Nephron (organoid): Measurements from ENCODE around the gene PPP1R15B.

ENCODE experiments used
- H3K27ac Mint-ChIP-seq, 3 experiments: 2 replicates each; pipeline ENCODE4 v1.8.0; 2020; ENCODE audit warnings: mixed read lengths in 3 of 3, mild to moderate bottlenecking in 2 of 3, moderate library complexity in 1 of 3
- H3K27me3 Mint-ChIP-seq: 2 replicates; pipeline ENCODE4 v1.8.0; 2021; ENCODE audit warnings: low read depth, mild to moderate bottlenecking, moderate library complexity, mixed read lengths
- H3K36me3 Mint-ChIP-seq: 2 replicates; pipeline ENCODE4 v1.8.0; 2020; ENCODE audit warnings: low read depth, mixed read lengths
- H3K4me1 Mint-ChIP-seq: 2 replicates; pipeline ENCODE4 v1.8.0; 2020; ENCODE audit warnings: mixed read lengths
- H3K4me3 Mint-ChIP-seq, 3 experiments: 2 replicates each; pipeline ENCODE4 v1.8.0; 2020; ENCODE audit warnings: mild to moderate bottlenecking in 3 of 3, mixed read lengths in 3 of 3, moderate library complexity in 2 of 3
- H3K9me3 Mint-ChIP-seq: 2 replicates; pipeline ENCODE4 v1.8.0; 2020; ENCODE audit warnings: mixed read lengths
- TF ChIP-seq, protein P1 (sequence below), 3 experiments: fragments of 200-600 bp; sonication (generic); IDR thresholded peaks; one replicate each; pipeline ENCODE4 v1.5.0; 2021; ENCODE audit warnings: antibody characterized with exemption in 3 of 3; ENCODE audit not compliant: unreplicated experiment in 3 of 3

Gene PPP1R15B

DNA sequence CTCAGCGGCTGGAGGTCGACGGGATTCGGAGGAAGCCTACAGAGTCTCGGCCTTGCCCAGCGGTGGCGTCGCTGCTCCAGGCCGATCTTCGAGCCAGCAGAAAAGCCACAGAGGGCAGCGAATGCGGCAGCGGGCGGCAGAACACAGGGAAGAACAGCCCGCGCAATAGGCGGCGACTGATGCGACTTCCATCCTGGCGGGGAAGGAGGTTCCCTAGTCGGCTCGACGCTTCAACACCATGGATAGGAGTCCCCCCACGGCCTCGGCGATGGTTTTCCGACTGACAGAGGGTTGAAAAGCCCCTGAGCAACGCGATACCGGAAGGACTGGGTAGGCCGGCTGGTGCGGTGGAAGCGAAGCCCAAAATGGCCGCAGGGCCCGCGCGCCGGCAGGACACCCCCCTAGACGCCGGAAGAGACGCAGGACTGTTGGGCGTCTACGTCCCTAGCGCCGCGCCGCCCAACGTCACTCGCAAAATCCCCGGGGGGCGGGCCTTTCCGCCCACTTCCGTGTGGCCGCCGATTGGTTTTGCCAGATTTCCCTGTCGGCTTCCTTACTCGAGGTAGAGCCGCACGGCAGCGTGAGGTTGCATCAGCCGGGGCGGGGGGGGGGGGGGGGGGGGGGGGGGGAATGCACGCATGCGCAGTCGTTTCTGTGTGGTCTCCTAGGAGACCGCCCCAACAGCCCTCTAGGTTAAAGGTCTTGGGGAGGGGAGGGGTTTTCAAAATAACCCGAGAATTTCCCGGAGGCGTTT is at the start of gene PPP1R15B:
Gene PPP1R15B, minus strand, starts transcription at position 367 of the 754 bp plus-strand sequence. CDS start 406 bp downstream, outside the sequence.
- Mint-ChIP-seq H3K4me3 (peak within 1 kb of the TSS; percentile 96 to 99 (median 99)), H3K27ac (peak within 1 kb of the TSS; percentile 97 to 100 (median 99)), H3K27me3 (peaks cover 3% of the 10 kb centered on the region), H3K36me3 (peaks cover 10% of the 10 kb centered on the region), H3K4me1 (peaks cover 21% of the 10 kb centered on the region), H3K9me3 (no peaks in the 10 kb centered on the region)
- TF ChIP-seq, protein P1, sequence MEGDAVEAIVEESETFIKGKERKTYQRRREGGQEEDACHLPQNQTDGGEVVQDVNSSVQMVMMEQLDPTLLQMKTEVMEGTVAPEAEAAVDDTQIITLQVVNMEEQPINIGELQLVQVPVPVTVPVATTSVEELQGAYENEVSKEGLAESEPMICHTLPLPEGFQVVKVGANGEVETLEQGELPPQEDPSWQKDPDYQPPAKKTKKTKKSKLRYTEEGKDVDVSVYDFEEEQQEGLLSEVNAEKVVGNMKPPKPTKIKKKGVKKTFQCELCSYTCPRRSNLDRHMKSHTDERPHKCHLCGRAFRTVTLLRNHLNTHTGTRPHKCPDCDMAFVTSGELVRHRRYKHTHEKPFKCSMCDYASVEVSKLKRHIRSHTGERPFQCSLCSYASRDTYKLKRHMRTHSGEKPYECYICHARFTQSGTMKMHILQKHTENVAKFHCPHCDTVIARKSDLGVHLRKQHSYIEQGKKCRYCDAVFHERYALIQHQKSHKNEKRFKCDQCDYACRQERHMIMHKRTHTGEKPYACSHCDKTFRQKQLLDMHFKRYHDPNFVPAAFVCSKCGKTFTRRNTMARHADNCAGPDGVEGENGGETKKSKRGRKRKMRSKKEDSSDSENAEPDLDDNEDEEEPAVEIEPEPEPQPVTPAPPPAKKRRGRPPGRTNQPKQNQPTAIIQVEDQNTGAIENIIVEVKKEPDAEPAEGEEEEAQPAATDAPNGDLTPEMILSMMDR (IDR thresholded peaks at IDR 0.05; ENCODE audit: unreplicated experiment in 3 of 3): no peak

- H3K27me3 Mint-ChIP-seq: peaks cover 8% of the 10 kb centered on the region
- no peaks in the 10 kb centered on the region for H3K9me3 Mint-ChIP-seq
- H3K4me1 Mint-ChIP-seq: peaks cover 67% of the 10 kb centered on the region
- H3K27ac Mint-ChIP-seq: peak overlapping the region in 1 of 3 experiments; percentile 75
- peaks cover 53% of the 10 kb centered on the region for H3K36me3 Mint-ChIP-seq
- TF ChIP-seq, protein P1 (IDR thresholded peaks at IDR 0.05; ENCODE audit: unreplicated experiment in 3 of 3): no peak
- H3K4me3 Mint-ChIP-seq: no peak overlapping the region
Measured at GRCh38 chr1:204460346-204460745, 48.7 kb upstream of the PPP1R15B start.

GRCh38 chr1:204459706-204460105 is 48.1 kb upstream of the PPP1R15B start:
- peaks cover 52% of the 10 kb centered on the region for H3K36me3 Mint-ChIP-seq
- TF ChIP-seq, protein P1 (IDR thresholded peaks at IDR 0.05; ENCODE audit: unreplicated experiment in 3 of 3): no peak
- peaks cover 65% of the 10 kb centered on the region for H3K4me1 Mint-ChIP-seq
- H3K4me3 Mint-ChIP-seq: no peak overlapping the region
- peak overlapping the region in 2 of 3 experiments; percentile 24 to 67 for H3K27ac Mint-ChIP-seq
- H3K9me3 Mint-ChIP-seq: no peaks in the 10 kb centered on the region
- peaks cover 4% of the 10 kb centered on the region for H3K27me3 Mint-ChIP-seq

GRCh38 chr1:204457666-204458065 is 46.0 kb upstream of the PPP1R15B start:
- Mint-ChIP-seq H3K27ac (peak overlapping the region; percentile 58 to 92 (median 88)), H3K4me3 (peak overlapping the region; percentile 15 to 27 (median 24)), H3K27me3 (peaks cover 4% of the 10 kb centered on the region), H3K4me1 (peaks cover 59% of the 10 kb centered on the region), H3K9me3 (no peaks in the 10 kb centered on the region), H3K36me3 (peaks cover 50% of the 10 kb centered on the region)
- TF ChIP-seq, protein P1 (IDR thresholded peaks at IDR 0.05; ENCODE audit: unreplicated experiment in 3 of 3): no peak

DNA sequence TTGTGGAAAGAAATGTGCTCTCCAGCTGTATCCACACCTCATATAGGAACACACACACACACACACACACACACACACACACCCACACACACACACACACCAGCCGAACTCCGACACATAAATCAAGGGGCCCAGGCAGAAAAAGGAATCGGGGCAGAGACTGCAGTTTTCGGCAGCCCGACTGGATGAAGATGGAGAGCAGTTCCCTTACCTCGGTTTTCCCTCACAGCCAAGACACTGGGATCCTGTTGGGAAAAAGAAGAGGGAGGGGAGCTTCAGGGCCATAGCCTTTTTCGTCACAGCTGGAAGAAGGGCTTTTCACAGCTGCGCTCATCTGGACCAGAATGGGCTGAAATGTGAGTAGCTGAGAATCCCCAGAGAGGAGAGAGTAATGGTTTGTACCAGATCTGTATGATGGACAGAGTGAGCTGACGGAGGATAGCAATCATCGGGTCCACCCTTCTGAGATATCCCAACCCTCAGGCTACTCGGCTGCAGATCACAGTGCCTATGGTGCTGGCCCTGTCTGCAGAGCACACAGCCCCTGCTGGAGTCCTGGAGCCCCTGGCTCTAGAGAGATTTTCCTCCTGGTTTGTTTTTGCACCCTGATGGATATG is 45.3 kb upstream of the PPP1R15B start:
- Mint-ChIP-seq H3K27me3 (peaks cover 4% of the 10 kb centered on the region), H3K27ac (peak overlapping the region; percentile 79 to 92 (median 88)), H3K4me1 (peaks cover 59% of the 10 kb centered on the region), H3K36me3 (peaks cover 52% of the 10 kb centered on the region), H3K4me3 (peak overlapping the region; percentile 58 to 65 (median 61)), H3K9me3 (no peaks in the 10 kb centered on the region)
- TF ChIP-seq, protein P1 (IDR thresholded peaks at IDR 0.05; ENCODE audit: unreplicated experiment in 3 of 3): no peak
